ENCODE data around the gene GRM7. TPM values are rescaled to one million over a fixed set of nuclear protein-coding genes. Genes with fewer than 3 reads are reported as not detected.
A peak's percentile ranks its signal among the peaks of the same experiment; 100 is the strongest.

Gene GRM7
- total and polyA plus RNA-seq, 10 donors = 0.02 to 0.20 (median 0.14) TPM; not detected in 7

DNA sequence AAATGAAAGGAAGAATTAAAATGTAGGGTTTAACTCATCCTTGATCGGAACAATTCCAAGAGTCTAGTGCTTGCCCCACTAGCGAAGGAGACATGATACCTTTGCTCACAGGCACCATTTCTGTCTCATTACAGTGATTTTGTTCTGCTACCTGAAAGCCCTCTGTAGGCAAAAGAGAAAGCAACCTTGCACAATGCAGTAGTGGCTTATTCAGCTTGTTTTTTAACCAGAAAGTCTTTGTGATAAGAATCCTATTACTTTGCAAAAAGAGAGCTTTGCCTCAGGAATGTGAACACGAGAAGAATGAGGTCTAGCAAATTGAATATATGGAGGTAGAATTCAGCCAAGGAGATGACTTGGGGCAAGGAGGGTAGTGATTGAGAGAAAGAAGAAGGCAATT lies 684.4 kb downstream of the GRM7 start:
- TF ChIP-seq POLR2A (IDR thresholded peaks at IDR 0.05) (no peak), POLR2AphosphoS5 (IDR thresholded peaks at IDR 0.05) (no peak)
- TF ChIP-seq, protein P1, sequence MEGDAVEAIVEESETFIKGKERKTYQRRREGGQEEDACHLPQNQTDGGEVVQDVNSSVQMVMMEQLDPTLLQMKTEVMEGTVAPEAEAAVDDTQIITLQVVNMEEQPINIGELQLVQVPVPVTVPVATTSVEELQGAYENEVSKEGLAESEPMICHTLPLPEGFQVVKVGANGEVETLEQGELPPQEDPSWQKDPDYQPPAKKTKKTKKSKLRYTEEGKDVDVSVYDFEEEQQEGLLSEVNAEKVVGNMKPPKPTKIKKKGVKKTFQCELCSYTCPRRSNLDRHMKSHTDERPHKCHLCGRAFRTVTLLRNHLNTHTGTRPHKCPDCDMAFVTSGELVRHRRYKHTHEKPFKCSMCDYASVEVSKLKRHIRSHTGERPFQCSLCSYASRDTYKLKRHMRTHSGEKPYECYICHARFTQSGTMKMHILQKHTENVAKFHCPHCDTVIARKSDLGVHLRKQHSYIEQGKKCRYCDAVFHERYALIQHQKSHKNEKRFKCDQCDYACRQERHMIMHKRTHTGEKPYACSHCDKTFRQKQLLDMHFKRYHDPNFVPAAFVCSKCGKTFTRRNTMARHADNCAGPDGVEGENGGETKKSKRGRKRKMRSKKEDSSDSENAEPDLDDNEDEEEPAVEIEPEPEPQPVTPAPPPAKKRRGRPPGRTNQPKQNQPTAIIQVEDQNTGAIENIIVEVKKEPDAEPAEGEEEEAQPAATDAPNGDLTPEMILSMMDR (IDR thresholded peaks at IDR 0.05 in 8 of 11, conservative IDR thresholded peaks at IDR 0.05 in 3 of 11) = no peak
- Histone ChIP-seq H3K4me1 (no peaks in the 10 kb centered on the region), H3K36me3 (no peaks in the 10 kb centered on the region), H3K27ac (no peak overlapping the region), H3K9me3 (no peaks in the 10 kb centered on the region), H3K27me3 (replicated peaks in 1 of 7) (no peaks in the 10 kb centered on the region), H3K4me3 (no peak overlapping the region)
- 72 to 93% (median 83%) methylated on average over 3 of the region's 3 CpGs for WGBS, 5 donors
- intact Hi-C loops (cut with DNase I; ENCODE audit: low total_unique reads) = no loop called here
- no peak for DNase-seq

DNA sequence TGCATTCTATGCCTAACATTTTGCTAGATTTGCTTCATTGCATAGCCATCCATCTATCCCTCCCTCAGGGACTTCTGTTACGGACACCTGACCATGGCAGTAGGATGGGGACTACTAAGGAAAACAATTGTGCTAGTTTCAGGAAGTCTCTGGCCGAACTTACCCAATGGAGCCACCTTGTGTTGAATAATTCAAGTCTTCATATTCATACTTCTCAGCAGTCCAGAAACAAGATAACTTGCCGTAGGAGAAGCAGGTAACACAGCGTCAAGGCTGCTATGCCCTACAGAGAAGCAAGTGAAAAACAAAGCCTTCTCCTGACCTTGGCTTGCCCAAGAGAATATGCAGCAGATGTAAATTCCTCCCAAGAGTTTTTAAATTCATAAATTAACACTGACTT lies 685.3 kb downstream of the GRM7 start:
- Histone ChIP-seq H3K36me3 (no peaks in the 10 kb centered on the region), H3K4me3 (no peak overlapping the region), H3K27me3 (replicated peaks in 1 of 7) (no peaks in the 10 kb centered on the region), H3K9me3 (peaks cover 0 to 6% (median 0%) of the 10 kb centered on the region in 8 donors), H3K27ac (no peak overlapping the region), H3K4me1 (no peaks in the 10 kb centered on the region)
- 56 to 70% (median 57%) methylated on average over 4 of the region's 4 CpGs for WGBS, 5 donors
- TF ChIP-seq POLR2A (IDR thresholded peaks at IDR 0.05) (no peak), POLR2AphosphoS5 (IDR thresholded peaks at IDR 0.05) (no peak)
- TF ChIP-seq, protein P1 (IDR thresholded peaks at IDR 0.05 in 8 of 11, conservative IDR thresholded peaks at IDR 0.05 in 3 of 11) = peak in 1 of 11 experiments; percentile 13
- intact Hi-C loops (cut with DNase I; ENCODE audit: low total_unique reads) = no loop called here
- no peak for DNase-seq

DNA sequence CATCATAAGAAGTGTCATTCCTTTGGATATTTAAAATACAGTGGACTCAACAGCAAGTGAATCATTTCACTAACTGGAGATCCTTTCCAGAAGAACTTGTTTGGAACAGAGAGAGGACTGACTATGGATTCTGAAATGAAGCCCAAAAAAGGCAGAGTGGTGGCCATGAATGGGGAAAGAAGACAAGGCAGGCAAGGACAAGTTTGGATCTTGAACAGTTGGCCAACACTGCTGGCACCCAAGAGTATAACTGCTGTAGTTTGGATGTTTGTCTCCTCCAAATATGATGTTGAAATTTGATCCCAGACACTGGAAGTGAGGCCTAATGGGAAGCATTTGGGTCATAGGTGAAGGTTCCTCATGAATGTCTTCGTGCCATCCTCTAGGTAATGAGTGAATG lies 686.9 kb downstream of the GRM7 start:
- DNase-seq = no peak
- Histone ChIP-seq H3K36me3 (no peaks in the 10 kb centered on the region), H3K27ac (no peak overlapping the region), H3K4me1 (no peaks in the 10 kb centered on the region), H3K9me3 (peaks cover 0 to 20% (median 14%) of the 10 kb centered on the region in 8 donors), H3K27me3 (replicated peaks in 1 of 7) (no peaks in the 10 kb centered on the region), H3K4me3 (no peak overlapping the region)
- WGBS, 5 donors = 38 to 75% (median 67%) methylated on average over 1 of the region's 1 CpG
- TF ChIP-seq POLR2AphosphoS5 (IDR thresholded peaks at IDR 0.05) (no peak), POLR2A (IDR thresholded peaks at IDR 0.05) (no peak)
- TF ChIP-seq, protein P1 (IDR thresholded peaks at IDR 0.05 in 8 of 11, conservative IDR thresholded peaks at IDR 0.05 in 3 of 11) = no peak
- intact Hi-C loops (cut with DNase I; ENCODE audit: low total_unique reads) = no loop called here

DNA sequence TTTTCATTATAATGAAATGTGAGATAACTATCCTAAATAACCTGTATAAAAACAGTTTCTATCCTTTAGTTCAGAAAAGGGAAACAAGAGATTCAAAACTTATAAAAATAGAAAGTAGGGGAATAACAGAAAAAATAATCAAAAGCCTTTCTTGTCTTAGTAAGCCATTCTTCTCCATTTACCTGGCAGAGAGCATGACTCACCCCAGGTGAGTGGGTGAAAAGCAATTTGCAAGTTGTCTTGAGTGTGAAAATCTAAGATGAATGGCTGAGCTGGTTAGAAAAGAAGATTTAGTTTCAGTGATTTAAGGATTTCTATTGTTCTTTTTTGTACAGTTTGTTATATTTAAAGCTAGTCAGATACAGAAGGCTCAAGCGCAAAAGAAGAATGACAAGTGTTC lies 702.0 kb downstream of the GRM7 start:
- H3K27me3 ChIP-seq (replicated peaks in 1 of 7) = no peaks in the 10 kb centered on the region
- H3K4me3 ChIP-seq = no peak overlapping the region
- TF ChIP-seq POLR2A (IDR thresholded peaks at IDR 0.05) (no peak), POLR2AphosphoS5 (IDR thresholded peaks at IDR 0.05) (no peak)
- TF ChIP-seq, protein P1 (IDR thresholded peaks at IDR 0.05 in 8 of 11, conservative IDR thresholded peaks at IDR 0.05 in 3 of 11) = no peak
- no peak overlapping the region for H3K27ac ChIP-seq
- H3K9me3 ChIP-seq = no peaks in the 10 kb centered on the region
- 0 to 94% (median 44%) methylated on average over 1 of the region's 1 CpG for WGBS, 5 donors
- no peaks in the 10 kb centered on the region for H3K4me1 ChIP-seq
- no peak for DNase-seq
- no peaks in the 10 kb centered on the region for H3K36me3 ChIP-seq
- intact Hi-C loops (cut with DNase I; ENCODE audit: low total_unique reads) = no loop called here
